ENCODE results near the gene SMOC2. TPM values are rescaled to one million over a fixed set of nuclear protein-coding genes. Genes with fewer than 3 reads are reported as not detected.

The SMOC2 gene
- total and polyA plus RNA-seq, 2 of the 4 experiments (the other 2 are of a cell fraction), result not detected

DNA sequence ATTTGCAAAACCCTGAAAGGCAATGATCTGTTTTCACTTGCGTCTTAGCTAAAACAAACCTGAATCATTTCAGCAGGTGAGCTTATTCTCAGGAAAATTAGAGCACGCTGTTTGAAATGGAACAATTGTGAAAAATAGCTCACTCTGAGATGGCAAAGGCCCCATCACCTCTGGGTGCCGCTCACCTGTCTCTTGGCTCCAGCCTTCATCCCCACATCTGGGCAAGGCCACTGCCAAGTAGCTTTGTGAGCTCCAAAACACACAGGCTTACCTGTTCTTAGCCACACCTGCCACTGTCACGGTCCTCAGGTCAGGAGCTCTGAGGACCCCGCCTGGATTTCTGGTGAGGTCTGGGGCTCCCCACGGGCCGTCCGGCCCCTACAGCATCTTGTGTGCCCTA, 66.7 kb downstream of the SMOC2 start:
- Histone ChIP-seq H2BK20ac (ENCODE audit: low read depth, low read length) (no peak overlapping the region), H2BK120ac (ENCODE audit: low read depth, low read length) (no peak overlapping the region), H3K4me3 (ENCODE audit: insufficient read depth, low read depth, low read length) (no peak overlapping the region), H3K9ac (ENCODE audit: low read depth, low read length) (no peak overlapping the region), H3K4me2 (ENCODE audit: low read depth, low read length) (no peak overlapping the region), H4K20me1 (ENCODE audit: insufficient read depth, low read length) (no peaks in the 10 kb centered on the region), H3K56ac (ENCODE audit: extremely low read depth, insufficient read depth, low read length) (no peak overlapping the region), H3K23ac (ENCODE audit: low read depth, low read length) (no peak overlapping the region), H4K91ac (ENCODE audit: insufficient read depth, low read depth, low read length) (no peak overlapping the region), H3K79me1 (ENCODE audit: low read depth in 1 of 2, low read length in 2 of 2) (no peaks in the 10 kb centered on the region), H2AK5ac (ENCODE audit: low read depth, low read length) (no peak overlapping the region), H3K9me3 (ENCODE audit: control insufficient read depth, insufficient read depth, low read length) (peaks cover 37% of the 10 kb centered on the region), H3K36me3 (ENCODE audit: control insufficient read depth, insufficient read depth, low read length) (no peaks in the 10 kb centered on the region), H3K27ac (ENCODE audit: insufficient read depth, low read length) (no peak overlapping the region), H2BK5ac (ENCODE audit: low read depth, low read length, poor library complexity, severe bottlenecking) (no peak overlapping the region), H3K27me3 (ENCODE audit: control insufficient read depth, insufficient read depth, low read length) (no peaks in the 10 kb centered on the region), H3K4ac (ENCODE audit: low read depth, low read length) (no peak overlapping the region), H3K4me1 (ENCODE audit: control insufficient read depth, insufficient read depth, low read length) (no peaks in the 10 kb centered on the region), H3K9me1 (ENCODE audit: insufficient read depth, low read length) (no peaks in the 10 kb centered on the region), H2BK15ac (ENCODE audit: low read depth, low read length) (no peak overlapping the region), H3K14ac (replicated peaks; ENCODE audit: low read depth, low read length) (no peak overlapping the region), H3K18ac (ENCODE audit: low read depth, low read length) (no peak overlapping the region), H2AFZ (replicated peaks; ENCODE audit: low read length, poor library complexity) (no peak overlapping the region), H4K5ac (ENCODE audit: low read depth, low read length) (no peak overlapping the region), H4K8ac (ENCODE audit: low read depth in 2 of 2, low read length in 2 of 2) (no peak overlapping the region), H2AK9ac (replicated peaks; ENCODE audit: low read depth, low read length, poor library complexity) (no peak overlapping the region)
- 80% methylated on average over 1 of the region's 8 CpGs; no CpG with 5 or more reads in 1 of the 2 experiments for WGBS, 2 experiments (ENCODE audit: extremely low coverage in 2 of 2, insufficient read length in 1 of 2)
- dilution Hi-C loops (cut with HindIII; ENCODE audit: low sequenced_read_pairs, unreplicated experiment) (no loop called here), in situ Hi-C loops (cut with MboI; ENCODE audit: low sequenced_read_pairs) (no loop called here), intact Hi-C loops (cut with micrococcal nuclease) (no loop called here)
- TF ChIP-seq FOS (IDR thresholded peaks at IDR 0.05; ENCODE audit: low read depth, low read length) (no peak), RCOR1 (IDR thresholded peaks at IDR 0.05; ENCODE audit: insufficient replicate concordance, low read length) (no peak), MAZ (IDR thresholded peaks at IDR 0.05; ENCODE audit: borderline replicate concordance, low read depth, low read length) (no peak), CTCF (conservative IDR thresholded peaks at IDR 0.05; ENCODE audit: low read depth, low read length) (no peak), POLR2A (IDR thresholded peaks at IDR 0.05; ENCODE audit: low read depth, low read length) (no peak), RFX5 (IDR thresholded peaks at IDR 0.05; ENCODE audit: low read depth, low read length) (no peak), CEBPB (IDR thresholded peaks at IDR 0.05; ENCODE audit: low read depth, low read length) (no peak), USF2 (IDR thresholded peaks at IDR 0.05; ENCODE audit: low read depth, low read length) (no peak), NFE2L2 (IDR thresholded peaks at IDR 0.05; ENCODE audit: low read depth, low read length) (no peak), CHD1 (IDR thresholded peaks at IDR 0.05; ENCODE audit: low read depth, low read length) (no peak), RAD21 (IDR thresholded peaks at IDR 0.05; ENCODE audit: low read length) (no peak), MXI1 (IDR thresholded peaks at IDR 0.05; ENCODE audit: borderline replicate concordance, low read depth, low read length) (no peak)
- ChIA-PET CTCF (interaction anchor here (0.8 kb wide), 1 partner anchor 14 kb away, joined by 3 read pairs; no protein-coding TSS in a partner anchor), POLR2A (ENCODE audit: unreplicated experiment) (no interaction called here)
- no peak for DNase-seq
- BruUV-seq (replicated peaks), result no TSS peak
- ATAC-seq (ENCODE audit: low read depth), result no peak

All from IMR-90 (cell line).